ENCODE data around the gene ZNF646. TPM values are rescaled to one million over a fixed set of nuclear protein-coding genes. Genes with fewer than 3 reads are reported as not detected.
A peak's percentile ranks its signal among the peaks of the same experiment; 100 is the strongest.

ZNF646 gene, protein sequence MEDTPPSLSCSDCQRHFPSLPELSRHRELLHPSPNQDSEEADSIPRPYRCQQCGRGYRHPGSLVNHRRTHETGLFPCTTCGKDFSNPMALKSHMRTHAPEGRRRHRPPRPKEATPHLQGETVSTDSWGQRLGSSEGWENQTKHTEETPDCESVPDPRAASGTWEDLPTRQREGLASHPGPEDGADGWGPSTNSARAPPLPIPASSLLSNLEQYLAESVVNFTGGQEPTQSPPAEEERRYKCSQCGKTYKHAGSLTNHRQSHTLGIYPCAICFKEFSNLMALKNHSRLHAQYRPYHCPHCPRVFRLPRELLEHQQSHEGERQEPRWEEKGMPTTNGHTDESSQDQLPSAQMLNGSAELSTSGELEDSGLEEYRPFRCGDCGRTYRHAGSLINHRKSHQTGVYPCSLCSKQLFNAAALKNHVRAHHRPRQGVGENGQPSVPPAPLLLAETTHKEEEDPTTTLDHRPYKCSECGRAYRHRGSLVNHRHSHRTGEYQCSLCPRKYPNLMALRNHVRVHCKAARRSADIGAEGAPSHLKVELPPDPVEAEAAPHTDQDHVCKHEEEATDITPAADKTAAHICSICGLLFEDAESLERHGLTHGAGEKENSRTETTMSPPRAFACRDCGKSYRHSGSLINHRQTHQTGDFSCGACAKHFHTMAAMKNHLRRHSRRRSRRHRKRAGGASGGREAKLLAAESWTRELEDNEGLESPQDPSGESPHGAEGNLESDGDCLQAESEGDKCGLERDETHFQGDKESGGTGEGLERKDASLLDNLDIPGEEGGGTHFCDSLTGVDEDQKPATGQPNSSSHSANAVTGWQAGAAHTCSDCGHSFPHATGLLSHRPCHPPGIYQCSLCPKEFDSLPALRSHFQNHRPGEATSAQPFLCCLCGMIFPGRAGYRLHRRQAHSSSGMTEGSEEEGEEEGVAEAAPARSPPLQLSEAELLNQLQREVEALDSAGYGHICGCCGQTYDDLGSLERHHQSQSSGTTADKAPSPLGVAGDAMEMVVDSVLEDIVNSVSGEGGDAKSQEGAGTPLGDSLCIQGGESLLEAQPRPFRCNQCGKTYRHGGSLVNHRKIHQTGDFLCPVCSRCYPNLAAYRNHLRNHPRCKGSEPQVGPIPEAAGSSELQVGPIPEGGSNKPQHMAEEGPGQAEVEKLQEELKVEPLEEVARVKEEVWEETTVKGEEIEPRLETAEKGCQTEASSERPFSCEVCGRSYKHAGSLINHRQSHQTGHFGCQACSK (N-terminal part only)
- 12.4 TPM for polyA plus RNA-seq
- long read RNA-seq, donor 1, full-length matches to known transcripts: 11 of 11 reads
- long read RNA-seq, donor 1, partial matches to known transcripts: 0 of 11 reads
- long read RNA-seq, donor 1, other reads (novel, unspliced or antisense): 0 of 11 reads
- long read RNA-seq, donor 2, full-length matches to known transcripts: 17 of 17 reads
- long read RNA-seq, donor 2, partial matches to known transcripts: 0 of 17 reads
- long read RNA-seq, donor 2, other reads (novel, unspliced or antisense): 0 of 17 reads
- long read RNA-seq, donor 3: 0 reads
- long read RNA-seq, donor 4, full-length matches to known transcripts: 2 of 2 reads
- long read RNA-seq, donor 4, partial matches to known transcripts: 0 of 2 reads
- long read RNA-seq, donor 4, other reads (novel, unspliced or antisense): 0 of 2 reads
- long read RNA-seq, donor 5, full-length matches to known transcripts: 4 of 4 reads
- long read RNA-seq, donor 5, partial matches to known transcripts: 0 of 4 reads
- long read RNA-seq, donor 5, other reads (novel, unspliced or antisense): 0 of 4 reads
- long read RNA-seq, donor 6, full-length matches to known transcripts: 19 of 19 reads
- long read RNA-seq, donor 6, partial matches to known transcripts: 0 of 19 reads
- long read RNA-seq, donor 6, other reads (novel, unspliced or antisense): 0 of 19 reads
- long read RNA-seq, donor 7, full-length matches to known transcripts: 9 of 9 reads
- long read RNA-seq, donor 7, partial matches to known transcripts: 0 of 9 reads
- long read RNA-seq, donor 7, other reads (novel, unspliced or antisense): 0 of 9 reads
- long read RNA-seq, donor 8, full-length matches to known transcripts: 18 of 18 reads
- long read RNA-seq, donor 8, partial matches to known transcripts: 0 of 18 reads
- long read RNA-seq, donor 8, other reads (novel, unspliced or antisense): 0 of 18 reads
- long read RNA-seq, donor 9, full-length matches to known transcripts: 15 of 15 reads
- long read RNA-seq, donor 9, partial matches to known transcripts: 0 of 15 reads
- long read RNA-seq, donor 9, other reads (novel, unspliced or antisense): 0 of 15 reads
- long read RNA-seq, donor 10, full-length matches to known transcripts: 10 of 10 reads
- long read RNA-seq, donor 10, partial matches to known transcripts: 0 of 10 reads
- long read RNA-seq, donor 10, other reads (novel, unspliced or antisense): 0 of 10 reads
- long read RNA-seq, donor 11, full-length matches to known transcripts: 7 of 7 reads
- long read RNA-seq, donor 11, partial matches to known transcripts: 0 of 7 reads
- long read RNA-seq, donor 11, other reads (novel, unspliced or antisense): 0 of 7 reads

- peaks cover 11% of the 10 kb centered on the region for H3K4me1 ChIP-seq (ENCODE audit: control insufficient read depth, insufficient read depth, low read length)
Observed at GRCh38 chr16:31073970-31074813, at the start of gene ZNF646, which contains the start of gene ZNF668. ZNF646 (plus strand) TSS chr16:31074422; CDS start chr16:31076325, 1,903 bp downstream. ZNF668 (minus strand) TSS chr16:31074240; CDS start chr16:31064459, 9,781 bp downstream.

DNA sequence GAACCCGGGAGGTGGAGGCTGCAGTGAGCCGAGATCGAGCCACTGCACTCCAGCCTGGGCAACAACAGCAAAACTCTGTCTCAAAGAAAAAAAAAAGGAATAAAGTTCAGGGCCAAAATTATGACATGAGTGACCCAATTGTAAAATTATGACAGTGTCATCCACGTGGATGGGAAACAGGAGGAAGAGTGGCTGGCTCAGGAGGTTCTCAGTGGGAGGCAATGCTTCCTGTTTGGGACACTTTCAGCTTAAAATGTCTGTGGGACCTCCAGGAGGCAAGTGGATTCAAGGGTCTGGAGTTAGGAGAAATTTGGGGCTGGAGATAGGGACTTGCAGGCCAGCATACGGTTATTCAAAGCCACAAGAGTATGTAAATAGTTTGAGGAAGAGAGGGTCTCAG, 48.9 kb upstream of the ZNF646 start:
- Histone ChIP-seq H3K27ac (ENCODE audit: low read length) (no peak overlapping the region), H3K4me1 (ENCODE audit: control insufficient read depth, insufficient read depth, low read length) (peaks cover 3% of the 10 kb centered on the region), H3K4me3 (ENCODE audit: low read length) (no peak overlapping the region), H3K36me3 (ENCODE audit: control insufficient read depth, insufficient read depth, low read length) (no peaks in the 10 kb centered on the region), H3K27me3 (ENCODE audit: control insufficient read depth, insufficient read depth, low read length) (no peaks in the 10 kb centered on the region), H3K9me3 (ENCODE audit: control insufficient read depth, low read depth, low read length) (no peaks in the 10 kb centered on the region)
- DNase-seq: no peak
- WGBS (ENCODE audit: insufficient coverage, low lambda C conversion rate): 83% methylated on average over 1 of the region's 5 CpGs

More at GRCh38 chr16:31073970-31074813, at the start of gene ZNF646, which contains the start of gene ZNF668:
- 0% methylated on average over 1 of the region's 48 CpGs for WGBS (ENCODE audit: insufficient coverage, low lambda C conversion rate)
- Histone ChIP-seq H3K4me3 (ENCODE audit: low read length) (peak within 1 kb of the TSS; percentile 88), H3K27ac (ENCODE audit: low read length) (peak within 1 kb of the TSS; percentile 68), H3K36me3 (ENCODE audit: control insufficient read depth, insufficient read depth, low read length) (peaks cover 30% of the 10 kb centered on the region), H3K9me3 (ENCODE audit: control insufficient read depth, low read depth, low read length) (peaks cover 10% of the 10 kb centered on the region), H3K27me3 (ENCODE audit: control insufficient read depth, insufficient read depth, low read length) (no peaks in the 10 kb centered on the region)
- peak; percentile 99 for DNase-seq

DNA sequence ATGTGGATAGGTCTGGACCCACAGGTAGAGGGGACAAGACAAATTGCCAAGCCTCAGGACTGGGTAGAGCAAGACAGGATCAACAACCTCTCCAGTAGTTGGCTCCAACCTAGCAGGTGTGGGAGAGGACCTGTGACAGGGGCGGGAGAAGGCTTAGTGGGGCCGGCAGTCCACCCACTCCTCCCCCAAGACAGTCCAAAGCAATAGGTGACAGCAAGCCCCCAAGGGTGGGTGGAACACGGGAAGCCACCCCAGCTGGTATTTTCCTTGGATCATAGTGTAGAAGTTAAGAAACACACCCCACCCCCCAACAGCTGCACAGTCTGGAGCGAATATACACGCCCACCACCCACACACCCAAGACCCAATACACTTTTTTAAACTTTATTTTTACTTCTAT, 45.0 kb upstream of the ZNF646 start:
- peaks cover 2% of the 10 kb centered on the region for H3K9me3 ChIP-seq (ENCODE audit: control insufficient read depth, low read depth, low read length)
- WGBS (ENCODE audit: insufficient coverage, low lambda C conversion rate): no CpG with 5 or more reads among the region's 5 CpGs
- peaks cover 2% of the 10 kb centered on the region for H3K4me1 ChIP-seq (ENCODE audit: control insufficient read depth, insufficient read depth, low read length)
- H3K27me3 ChIP-seq (ENCODE audit: control insufficient read depth, insufficient read depth, low read length): no peaks in the 10 kb centered on the region
- DNase-seq: no peak
- no peaks in the 10 kb centered on the region for H3K36me3 ChIP-seq (ENCODE audit: control insufficient read depth, insufficient read depth, low read length)
- H3K27ac ChIP-seq (ENCODE audit: low read length): no peak overlapping the region
- H3K4me3 ChIP-seq (ENCODE audit: low read length): no peak overlapping the region

DNA sequence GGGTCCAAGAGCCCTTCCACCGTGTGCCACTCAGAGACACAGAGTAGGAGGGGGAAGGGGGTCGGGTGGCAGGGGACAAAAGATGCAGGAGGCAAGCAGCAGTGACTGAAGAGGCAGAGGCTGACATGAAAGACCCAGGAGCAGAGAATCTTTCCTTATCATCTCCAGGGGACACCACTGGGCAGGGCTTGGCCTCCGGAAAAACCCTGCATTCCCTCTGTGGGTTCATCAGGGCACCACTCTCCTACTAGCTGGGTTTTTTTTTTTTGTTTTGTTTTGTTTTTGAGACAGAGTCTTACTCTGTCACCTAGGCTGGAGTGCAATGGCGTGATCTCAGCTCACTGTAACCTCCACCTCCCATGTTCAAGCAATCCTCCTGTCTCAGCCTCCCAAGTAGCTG, 42.9 kb upstream of the ZNF646 start:
- 80% methylated on average over 1 of the region's 4 CpGs for WGBS (ENCODE audit: insufficient coverage, low lambda C conversion rate)

DNA sequence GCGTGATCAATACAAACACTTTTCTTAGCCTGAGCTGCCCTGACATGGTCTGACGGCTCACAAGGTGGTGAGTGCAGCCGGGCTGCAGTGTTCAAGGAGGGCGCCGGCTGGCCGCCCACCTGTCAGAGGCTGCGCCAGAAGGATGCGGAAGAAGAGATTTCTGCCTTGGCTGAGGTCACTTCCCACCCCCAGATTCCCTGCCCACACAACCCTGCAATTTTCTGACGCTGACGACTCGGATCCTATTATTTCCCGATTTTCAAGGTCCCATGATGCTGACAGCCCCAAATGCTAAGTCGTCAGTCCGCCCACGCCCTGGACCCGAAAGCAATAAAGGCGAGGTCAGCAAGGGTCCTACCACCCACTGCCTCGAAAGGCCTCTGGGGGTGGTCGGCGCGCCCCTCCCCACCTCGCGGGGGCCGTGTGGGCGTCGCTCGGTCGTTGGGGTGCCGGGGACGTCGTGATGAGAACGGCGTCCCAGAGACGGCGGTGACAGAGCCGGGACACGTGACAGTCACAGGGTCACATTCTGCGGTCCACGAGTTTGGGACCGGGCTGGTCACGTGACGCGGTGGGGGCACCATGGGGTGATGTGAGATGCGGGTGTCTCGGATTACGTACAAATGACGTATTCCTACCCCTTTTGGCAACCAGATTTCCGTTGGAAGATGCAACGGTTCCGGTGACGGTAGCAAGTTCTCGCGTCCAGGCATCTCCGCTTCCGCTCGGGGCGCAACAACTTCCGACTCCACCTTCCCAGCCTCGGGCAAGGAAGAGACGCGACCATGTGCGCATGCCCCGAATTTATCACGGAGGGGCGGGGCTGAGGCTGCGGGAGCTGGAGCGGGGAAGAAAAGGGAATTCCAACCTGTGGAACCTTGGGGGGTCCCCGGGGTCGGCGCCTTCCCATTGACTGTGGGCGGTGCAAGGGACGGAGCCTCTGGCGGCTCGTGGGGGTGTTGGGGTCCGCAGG, 41.2 kb upstream of the ZNF646 start, which contains the start of gene STX4:
Gene STX4, plus strand, starts transcription at position 823 of the 973 bp plus-strand sequence. CDS start 248 bp downstream, outside the sequence.
- WGBS (ENCODE audit: insufficient coverage, low lambda C conversion rate): no CpG with 5 or more reads among the region's 75 CpGs

More for the DNA sequence above, 42.9 kb upstream of the ZNF646 start:
- no peak for DNase-seq
- H3K9me3 ChIP-seq (ENCODE audit: control insufficient read depth, low read depth, low read length): peaks cover 2% of the 10 kb centered on the region
- H3K27ac ChIP-seq (ENCODE audit: low read length): no peak overlapping the region
- peaks cover 19% of the 10 kb centered on the region for H3K36me3 ChIP-seq (ENCODE audit: control insufficient read depth, insufficient read depth, low read length)
- H3K4me3 ChIP-seq (ENCODE audit: low read length): no peak overlapping the region
- peaks cover 5% of the 10 kb centered on the region for H3K4me1 ChIP-seq (ENCODE audit: control insufficient read depth, insufficient read depth, low read length)
- H3K27me3 ChIP-seq (ENCODE audit: control insufficient read depth, insufficient read depth, low read length): no peaks in the 10 kb centered on the region

GRCh38 chr16:31033709-31034492, 40.3 kb upstream of the ZNF646 start:
- Histone ChIP-seq H3K9me3 (ENCODE audit: control insufficient read depth, low read depth, low read length) (peaks cover 2% of the 10 kb centered on the region), H3K27me3 (ENCODE audit: control insufficient read depth, insufficient read depth, low read length) (no peaks in the 10 kb centered on the region), H3K27ac (ENCODE audit: low read length) (peak overlapping the region; percentile 90), H3K4me1 (ENCODE audit: control insufficient read depth, insufficient read depth, low read length) (peaks cover 5% of the 10 kb centered on the region), H3K36me3 (ENCODE audit: control insufficient read depth, insufficient read depth, low read length) (peaks cover 35% of the 10 kb centered on the region), H3K4me3 (ENCODE audit: low read length) (peak overlapping the region; percentile 100)
- DNase-seq: peak; percentile 88 to 89
- WGBS (ENCODE audit: insufficient coverage, low lambda C conversion rate): no CpG with 5 or more reads among the region's 47 CpGs

More for the DNA sequence above, 41.2 kb upstream of the ZNF646 start, which contains the start of gene STX4:
- Histone ChIP-seq H3K4me1 (ENCODE audit: control insufficient read depth, insufficient read depth, low read length) (peaks cover 5% of the 10 kb centered on the region), H3K9me3 (ENCODE audit: control insufficient read depth, low read depth, low read length) (peaks cover 2% of the 10 kb centered on the region), H3K27me3 (ENCODE audit: control insufficient read depth, insufficient read depth, low read length) (no peaks in the 10 kb centered on the region), H3K27ac (ENCODE audit: low read length) (peak within 1 kb of the TSS; percentile 90), H3K4me3 (ENCODE audit: low read length) (peak within 1 kb of the TSS; percentile 100), H3K36me3 (ENCODE audit: control insufficient read depth, insufficient read depth, low read length) (peaks cover 26% of the 10 kb centered on the region)
- peak; percentile 98 for DNase-seq
